Activated naive CD8-positive, alpha-beta T cell treated with anti-CD3 and anti-CD28 coated beads, Interleukin-2, amount 50 U/mL, for 24 hours (primary cell): Measurements from ENCODE around the gene PLEKHF1.

Source experiments
- ATAC-seq: fragments of 150-1000 bp; cut with Tn5 transposase; one replicate; pipeline ENCODE4 v1.10.0; 2021
- DNase-seq: peaks from one replicate; pipeline ENCODE4 v3.0.0; 2021
- H3K27ac Mint-ChIP-seq: one replicate; pipeline ENCODE4 v1.8.0; 2021; ENCODE audit warnings: mild to moderate bottlenecking, mixed read lengths
- H3K27me3 Mint-ChIP-seq: one replicate; pipeline ENCODE4 v1.8.0; 2021; ENCODE audit warnings: mixed read lengths
- H3K36me3 Mint-ChIP-seq: one replicate; pipeline ENCODE4 v1.8.0; 2021; ENCODE audit warnings: low read depth, mixed read lengths
- H3K4me1 Mint-ChIP-seq: one replicate; pipeline ENCODE4 v1.8.0; 2021; ENCODE audit warnings: mixed read lengths
- H3K4me3 Mint-ChIP-seq: one replicate; pipeline ENCODE4 v1.8.0; 2021; ENCODE audit warnings: mild to moderate bottlenecking, moderate library complexity, mixed read lengths
- H3K9me3 Mint-ChIP-seq: one replicate; pipeline ENCODE4 v1.8.0; 2021; ENCODE audit warnings: mixed read lengths

The PLEKHF1 gene

GRCh38 chr19:29645911-29646310 is 19.4 kb upstream of the PLEKHF1 start:
- DNase-seq (no peak), ATAC-seq (peak; percentile 28)
- Mint-ChIP-seq H3K27me3 (peaks cover 2% of the 10 kb centered on the region), H3K36me3 (no peaks in the 10 kb centered on the region), H3K9me3 (no peaks in the 10 kb centered on the region), H3K27ac (peak overlapping the region; percentile 37), H3K4me3 (no peak overlapping the region), H3K4me1 (peaks cover 13% of the 10 kb centered on the region)

- H3K4me1 Mint-ChIP-seq, result peaks cover 14% of the 10 kb centered on the region
- H3K36me3 Mint-ChIP-seq, result no peaks in the 10 kb centered on the region
- DNase-seq (no peak), ATAC-seq (no peak)
- no peak overlapping the region for H3K4me3 Mint-ChIP-seq
- H3K9me3 Mint-ChIP-seq, result peaks cover 4% of the 10 kb centered on the region
- H3K27ac Mint-ChIP-seq, result no peak overlapping the region
- H3K27me3 Mint-ChIP-seq, result peaks cover 2% of the 10 kb centered on the region
Observed at GRCh38 chr19:29650772-29651387, 14.4 kb upstream of the PLEKHF1 start.

GRCh38 chr19:29651622-29652394 is 13.5 kb upstream of the PLEKHF1 start:
- H3K36me3 Mint-ChIP-seq, result no peaks in the 10 kb centered on the region
- no peak overlapping the region for H3K4me3 Mint-ChIP-seq
- no peak for DNase-seq
- H3K4me1 Mint-ChIP-seq, result peaks cover 9% of the 10 kb centered on the region
- peaks cover 4% of the 10 kb centered on the region for H3K9me3 Mint-ChIP-seq
- H3K27me3 Mint-ChIP-seq, result peaks cover 2% of the 10 kb centered on the region
- no peak overlapping the region for H3K27ac Mint-ChIP-seq
- no peak for ATAC-seq

GRCh38 chr19:29653398-29653797 is 11.9 kb upstream of the PLEKHF1 start:
- Mint-ChIP-seq H3K27me3 (peaks cover 2% of the 10 kb centered on the region), H3K36me3 (no peaks in the 10 kb centered on the region), H3K4me1 (peaks cover 9% of the 10 kb centered on the region), H3K9me3 (peaks cover 4% of the 10 kb centered on the region), H3K4me3 (no peak overlapping the region), H3K27ac (no peak overlapping the region)
- ATAC-seq (no peak), DNase-seq (no peak)

- no peak for DNase-seq
- no peak overlapping the region for H3K27ac Mint-ChIP-seq
Observed at GRCh38 chr19:29655648-29656335, 9.5 kb upstream of the PLEKHF1 start.

GRCh38 chr19:29658221-29658991 is 6.9 kb upstream of the PLEKHF1 start:
- DNase-seq (no peak), ATAC-seq (no peak)
- Mint-ChIP-seq H3K4me1 (peaks cover 30% of the 10 kb centered on the region), H3K4me3 (no peak overlapping the region), H3K27me3 (no peaks in the 10 kb centered on the region), H3K36me3 (no peaks in the 10 kb centered on the region), H3K27ac (no peak overlapping the region), H3K9me3 (peaks cover 4% of the 10 kb centered on the region)

More at GRCh38 chr19:29655648-29656335, 9.5 kb upstream of the PLEKHF1 start:
- H3K9me3 Mint-ChIP-seq, result peaks cover 4% of the 10 kb centered on the region
- H3K27me3 Mint-ChIP-seq, result no peaks in the 10 kb centered on the region
- no peak for ATAC-seq
- H3K4me3 Mint-ChIP-seq, result no peak overlapping the region
- H3K36me3 Mint-ChIP-seq, result no peaks in the 10 kb centered on the region
- peaks cover 17% of the 10 kb centered on the region for H3K4me1 Mint-ChIP-seq

GRCh38 chr19:29660835-29661234 is 4.4 kb upstream of the PLEKHF1 start:
- Mint-ChIP-seq H3K9me3 (no peaks in the 10 kb centered on the region), H3K4me1 (peaks cover 42% of the 10 kb centered on the region), H3K27ac (peak overlapping the region; percentile 73), H3K27me3 (no peaks in the 10 kb centered on the region), H3K4me3 (peak overlapping the region; percentile 11), H3K36me3 (no peaks in the 10 kb centered on the region)
- DNase-seq, result peak; percentile 59
- ATAC-seq, result no peak

- Mint-ChIP-seq H3K27me3 (no peaks in the 10 kb centered on the region), H3K4me3 (peak overlapping the region; percentile 66), H3K27ac (peak overlapping the region; percentile 92), H3K4me1 (peaks cover 47% of the 10 kb centered on the region), H3K36me3 (peaks cover 5% of the 10 kb centered on the region), H3K9me3 (no peaks in the 10 kb centered on the region)
- DNase-seq (no peak), ATAC-seq (no peak)
Observed at GRCh38 chr19:29662278-29662603, 3.0 kb upstream of the PLEKHF1 start.

- peak overlapping the region; percentile 92 for H3K27ac Mint-ChIP-seq
- no peaks in the 10 kb centered on the region for H3K27me3 Mint-ChIP-seq
- no peaks in the 10 kb centered on the region for H3K9me3 Mint-ChIP-seq
- peaks cover 52% of the 10 kb centered on the region for H3K4me1 Mint-ChIP-seq
- peak; percentile 56 for DNase-seq
- peak overlapping the region; percentile 66 for H3K4me3 Mint-ChIP-seq
- ATAC-seq, result peak; percentile 55
- H3K36me3 Mint-ChIP-seq, result peaks cover 6% of the 10 kb centered on the region
Observed at GRCh38 chr19:29662604-29663404, 2.5 kb upstream of the PLEKHF1 start.

GRCh38 chr19:29663861-29664752 is 1.2 kb upstream of the PLEKHF1 start:
- ATAC-seq (no peak), DNase-seq (no peak)
- peaks cover 6% of the 10 kb centered on the region for H3K36me3 Mint-ChIP-seq
- peaks cover 65% of the 10 kb centered on the region for H3K4me1 Mint-ChIP-seq
- no peaks in the 10 kb centered on the region for H3K27me3 Mint-ChIP-seq
- no peaks in the 10 kb centered on the region for H3K9me3 Mint-ChIP-seq
- H3K4me3 Mint-ChIP-seq, result peak overlapping the region; percentile 75
- peak overlapping the region; percentile 75 for H3K27ac Mint-ChIP-seq

GRCh38 chr19:29664753-29665214 is 477 bp upstream of the PLEKHF1 start:
- ATAC-seq, result peak; percentile 10
- Mint-ChIP-seq H3K4me3 (peak overlapping the region; percentile 75), H3K4me1 (peaks cover 72% of the 10 kb centered on the region), H3K36me3 (peaks cover 8% of the 10 kb centered on the region), H3K27me3 (no peaks in the 10 kb centered on the region), H3K27ac (peak overlapping the region; percentile 75), H3K9me3 (no peaks in the 10 kb centered on the region)
- no peak for DNase-seq

GRCh38 chr19:29665826-29666577 is 741 bp downstream of the PLEKHF1 start:
- Mint-ChIP-seq H3K27ac (peak overlapping the region; percentile 84), H3K4me1 (peaks cover 75% of the 10 kb centered on the region), H3K4me3 (peak overlapping the region; percentile 89), H3K9me3 (no peaks in the 10 kb centered on the region), H3K27me3 (no peaks in the 10 kb centered on the region), H3K36me3 (peaks cover 15% of the 10 kb centered on the region)
- no peak for DNase-seq
- no peak for ATAC-seq
